Measurements from ENCODE around the gene SETD2. TPM values are rescaled to one million over a fixed set of nuclear protein-coding genes. Genes with fewer than 3 reads are reported as not detected.
A peak's percentile ranks its signal among the peaks of the same experiment; 100 is the strongest.

The SETD2 gene
- total and polyA plus RNA-seq, 9 of the 15 experiments (the other 6 are each of a cell fraction or from before 2014, with no cell fraction given) = 8.2 to 44.0 (median 33.6) TPM

DNA sequence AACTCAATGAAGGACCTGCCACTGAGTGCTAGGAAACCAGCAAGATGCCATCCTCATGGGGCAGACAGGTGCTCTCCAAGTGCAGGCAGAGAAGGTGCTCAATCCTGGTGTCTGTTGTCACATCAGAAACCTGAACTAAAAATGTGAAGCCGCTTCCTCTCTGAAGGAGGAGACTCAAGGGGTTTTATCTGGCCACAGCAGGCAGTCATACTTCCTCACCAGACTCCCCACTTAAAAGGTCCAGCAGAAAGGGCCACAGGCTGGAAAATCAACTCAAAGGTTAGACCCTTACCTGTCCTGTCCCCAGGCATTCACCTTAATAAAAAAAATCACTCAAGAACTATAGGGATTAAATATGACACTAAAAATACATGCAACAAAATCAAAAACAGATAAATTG lies 192.2 kb downstream of the SETD2 start (continued):
- no peak for TF ChIP-seq RERE (CRISPR knock-in tag; IDR thresholded peaks at IDR 0.05; ENCODE audit: borderline replicate concordance)
- TF ChIP-seq ETV6 (IDR thresholded peaks at IDR 0.05; ENCODE audit: borderline replicate concordance in 1 of 2, low read depth in 2 of 2, low read length in 1 of 2) = 0 out of 4 replicates have a peak, but pooled peaks of 1 of the 2 experiments have one; percentile 31
- TF ChIP-seq ETV6 (CRISPR knock-in tag; IDR thresholded peaks at IDR 0.05; ENCODE audit: borderline replicate concordance) = no peak
- peak; percentile 92 for TF ChIP-seq ARID1B (IDR thresholded peaks at IDR 0.05)
- peak; percentile 79 for TF ChIP-seq ETV1 (tag; conservative IDR thresholded peaks at IDR 0.05; ENCODE audit: low read depth)
- peak; percentile 76 for TF ChIP-seq TEAD4 (IDR thresholded peaks at IDR 0.05; ENCODE audit: low read length)
- TF ChIP-seq TEAD4 (CRISPR knock-in tag; IDR thresholded peaks at IDR 0.05; ENCODE audit: borderline replicate concordance) = no peak
- peak; percentile 94 for TF ChIP-seq SPI1 (IDR thresholded peaks at IDR 0.05; ENCODE audit: borderline replicate concordance, low read depth, low read length)
- peak; percentile 51 for TF ChIP-seq VEZF1 (CRISPR knock-in tag; IDR thresholded peaks at IDR 0.05)
- TF ChIP-seq SMARCA4 (IDR thresholded peaks at IDR 0.05) = peak; percentile 88
- peak in 1 of 2 experiments; percentile 65; a peak in 1 of 4 replicates for TF ChIP-seq RCOR1 (IDR thresholded peaks at IDR 0.05; ENCODE audit: borderline replicate concordance in 1 of 2, low read depth in 2 of 2, low read length in 2 of 2)
- TF ChIP-seq HDAC2 (IDR thresholded peaks at IDR 0.05) = peak; percentile 20; the same call in 1 of the 2 replicates
- no peak for TF ChIP-seq CBX1 (IDR thresholded peaks at IDR 0.05; ENCODE audit: low read depth)
- TF ChIP-seq TCF3 (CRISPR knock-in tag; IDR thresholded peaks at IDR 0.05) = peak; percentile 88
- TF ChIP-seq CBFA2T2 (conservative IDR thresholded peaks at IDR 0.05) = peak; percentile 66
- peak; percentile 39; the same call in 1 of the 2 replicates for TF ChIP-seq PML (IDR thresholded peaks at IDR 0.05; ENCODE audit: low read length)
- no peak for TF ChIP-seq ERF (CRISPR knock-in tag; IDR thresholded peaks at IDR 0.05)
- no peak for TF ChIP-seq DEAF1 (CRISPR knock-in tag; IDR thresholded peaks at IDR 0.05)
